ENCODE results near the gene RNF111. TPM values are rescaled to one million over a fixed set of nuclear protein-coding genes. Genes with fewer than 3 reads are reported as not detected.
A peak's percentile ranks its signal among the peaks of the same experiment; 100 is the strongest.

RNF111 gene
- 10 to 100 TPM; 17.0 to 28.5 (median 25.4) TPM for polyA plus RNA-seq (ENCODE audit: low read depth in 6 of 6)

DNA sequence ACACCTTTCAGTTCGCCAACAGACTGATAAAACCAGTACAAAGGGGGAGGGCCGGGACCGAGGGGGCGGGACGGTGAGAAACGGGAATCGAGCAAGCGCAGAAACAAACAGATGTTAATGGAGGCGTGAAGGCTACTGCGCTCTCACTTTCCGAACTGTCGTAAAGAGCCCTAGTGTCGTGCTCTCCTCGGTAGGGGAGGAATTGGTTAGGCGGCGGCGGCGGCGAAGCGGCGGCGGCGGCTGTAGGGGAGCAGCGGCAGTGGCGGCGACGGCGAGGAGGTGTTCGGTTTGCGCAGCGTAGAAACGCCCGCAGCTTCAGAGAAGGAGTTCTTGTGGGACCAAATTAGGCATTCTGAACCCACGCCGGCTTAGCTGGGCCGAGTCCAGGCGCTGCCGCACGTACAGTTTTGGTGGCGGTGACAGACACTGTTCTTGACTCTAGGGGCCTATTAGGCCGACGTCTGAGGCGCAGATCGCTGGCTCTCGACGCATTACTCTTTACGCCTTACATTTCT lies at the start of gene RNF111:
RNF111 (plus strand) TSS at position 173 of the 515 bp plus-strand sequence. CDS start 43,160 bp downstream, outside the sequence.
- Mint-ChIP-seq H3K36me3 (peaks cover 0 to 7% of the 10 kb centered on the region in 2 donors), H3K4me1 (peaks cover 23 to 42% (median 25%) of the 10 kb centered on the region in 3 donors), H3K9me3 (no peaks in the 10 kb centered on the region)

DNA sequence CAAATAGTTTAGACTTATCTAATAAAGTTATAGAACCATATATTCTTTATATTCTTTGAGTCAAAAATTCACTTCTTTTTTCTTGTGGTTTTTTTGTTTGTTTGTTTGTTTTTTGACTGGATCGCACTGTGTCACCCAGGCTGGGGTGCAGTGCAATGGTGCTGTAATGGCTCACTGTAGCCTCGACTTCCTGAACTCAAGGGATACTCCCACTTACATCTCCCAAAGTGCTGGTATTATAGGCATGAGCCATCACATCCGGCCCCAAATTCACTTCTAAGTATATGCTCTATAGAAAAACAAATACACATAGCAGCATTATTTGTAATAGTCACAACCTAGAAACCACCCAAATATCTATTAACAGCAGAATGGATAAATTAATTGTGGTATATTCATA lies 40.3 kb upstream of the RNF111 start:
- no peaks in the 10 kb centered on the region for H3K27me3 Mint-ChIP-seq
- H3K4me3 Mint-ChIP-seq = no peak overlapping the region
- no peak for DNase-seq
- H3K36me3 Mint-ChIP-seq = no peaks in the 10 kb centered on the region
- ATAC-seq (ENCODE audit: low read depth in 2 of 2) = no peak
- no peaks in the 10 kb centered on the region for H3K4me1 Mint-ChIP-seq
- H3K27ac Mint-ChIP-seq = no peak overlapping the region
- H3K9me3 Mint-ChIP-seq = no peaks in the 10 kb centered on the region

More for the DNA sequence above, at the start of gene RNF111:
- peak within 1 kb of the TSS; percentile 93 to 97 (median 96) for H3K27ac Mint-ChIP-seq
- no peaks in the 10 kb centered on the region for H3K27me3 Mint-ChIP-seq
- H3K4me3 Mint-ChIP-seq = peak within 1 kb of the TSS; percentile 85 to 99 (median 98)
- ATAC-seq (ENCODE audit: low read depth in 2 of 2) = peak; percentile 89 to 93
- DNase-seq = peak; percentile 90

DNA sequence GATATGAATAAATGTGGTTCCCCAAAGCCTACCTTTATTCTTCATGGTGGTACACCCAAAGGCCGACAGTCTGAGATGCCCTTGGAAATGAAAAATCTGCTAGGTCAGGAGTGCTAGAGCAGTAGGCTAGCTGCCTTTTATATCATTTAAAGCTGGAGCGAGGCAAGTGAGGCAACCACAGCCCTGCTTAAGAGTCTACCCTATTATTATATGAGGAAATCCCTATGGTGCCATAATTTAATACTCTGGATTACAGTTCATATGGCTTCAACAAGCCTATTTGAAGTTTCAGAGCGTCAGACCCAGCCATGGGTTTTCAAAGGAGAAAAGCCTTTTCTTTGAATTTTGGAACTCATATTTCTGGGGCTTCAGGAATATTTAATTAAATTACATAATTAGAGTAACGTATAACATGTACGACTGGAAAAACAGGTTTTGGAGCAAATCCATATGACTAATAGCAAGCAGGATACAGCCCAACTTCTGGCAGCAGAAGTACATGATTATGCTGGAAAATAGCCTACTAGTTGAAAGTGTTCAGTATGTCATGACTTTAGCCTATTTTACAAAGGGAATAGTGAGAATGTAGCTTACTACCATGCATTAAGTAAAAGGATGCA lies 36.0 kb upstream of the RNF111 start:
- Mint-ChIP-seq H3K27me3 (no peaks in the 10 kb centered on the region), H3K36me3 (no peaks in the 10 kb centered on the region), H3K4me1 (no peaks in the 10 kb centered on the region), H3K4me3 (no peak overlapping the region), H3K9me3 (no peaks in the 10 kb centered on the region), H3K27ac (no peak overlapping the region)
- no peak for ATAC-seq (ENCODE audit: low read depth in 2 of 2)
- DNase-seq = no peak

DNA sequence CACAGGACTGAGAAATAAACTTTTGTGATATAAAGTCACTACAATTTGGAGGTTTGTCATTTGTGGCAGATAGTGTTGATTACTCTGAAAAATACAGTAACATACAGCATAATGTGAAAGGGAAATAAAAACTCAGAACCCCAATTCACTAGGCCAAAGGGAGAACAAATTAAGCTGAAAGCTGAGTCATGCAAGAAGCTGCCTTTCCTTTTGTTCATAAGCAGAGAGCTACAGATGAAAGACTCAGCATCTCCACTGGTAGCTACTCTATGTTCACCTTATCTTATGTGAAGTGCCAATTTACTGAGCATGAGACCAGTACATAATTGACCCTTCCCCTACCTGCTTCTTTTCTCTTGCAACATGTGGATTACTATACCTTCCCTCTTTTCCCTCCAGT lies 34.7 kb upstream of the RNF111 start:
- Mint-ChIP-seq H3K27ac (no peak overlapping the region), H3K27me3 (no peaks in the 10 kb centered on the region), H3K9me3 (no peaks in the 10 kb centered on the region), H3K36me3 (no peaks in the 10 kb centered on the region), H3K4me1 (peaks cover 5 to 7% (median 6%) of the 10 kb centered on the region in 3 donors), H3K4me3 (no peak overlapping the region)
- ATAC-seq (ENCODE audit: low read depth in 2 of 2) (no peak), DNase-seq (no peak)

DNA sequence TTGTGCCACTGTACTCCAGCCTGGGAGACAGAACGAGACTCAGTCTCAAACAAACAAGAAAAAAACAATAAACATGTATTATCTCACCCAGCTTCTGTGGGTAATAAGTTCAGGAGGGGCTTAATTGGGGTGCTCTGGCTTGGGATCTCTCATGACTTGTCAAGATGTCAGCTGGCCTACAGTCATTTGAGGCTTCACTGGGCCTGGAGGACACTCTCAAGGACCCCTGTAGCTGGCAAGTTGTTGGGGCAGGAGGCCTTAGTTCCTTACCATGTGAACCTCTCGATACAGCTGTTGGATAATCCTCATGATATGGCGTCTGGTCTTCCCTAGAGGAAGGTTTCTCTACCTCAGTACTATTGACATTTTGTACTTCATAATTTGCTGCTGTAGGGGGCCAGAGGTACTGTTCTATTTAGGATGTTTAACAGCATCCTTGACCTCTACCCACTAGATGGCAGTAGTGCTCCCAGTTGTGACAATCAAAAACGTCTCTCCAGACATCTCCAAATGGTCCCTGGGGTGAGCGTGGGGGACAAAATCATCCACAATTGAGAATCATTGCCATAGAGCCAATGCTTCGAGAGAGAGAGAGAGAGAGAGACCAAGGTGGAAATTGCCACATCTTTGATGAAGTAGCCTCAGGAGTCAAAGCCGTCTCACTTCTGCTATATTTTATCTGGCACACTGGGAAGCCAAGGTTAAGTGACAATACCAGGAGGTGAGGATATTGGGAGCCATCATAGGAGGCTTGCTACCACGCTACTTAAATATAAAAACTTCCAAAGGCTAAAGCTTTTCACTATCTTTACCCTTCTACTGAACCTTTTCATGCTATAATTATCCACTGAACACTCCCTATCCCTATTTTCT lies 30.1 kb upstream of the RNF111 start:
- Mint-ChIP-seq H3K27ac (peak overlapping the region in 2 of 6 donors; percentile 65 to 70), H3K36me3 (no peaks in the 10 kb centered on the region), H3K9me3 (no peaks in the 10 kb centered on the region), H3K27me3 (no peaks in the 10 kb centered on the region), H3K4me3 (no peak overlapping the region), H3K4me1 (peaks cover 5 to 7% (median 6%) of the 10 kb centered on the region in 3 donors)
- ATAC-seq (ENCODE audit: low read depth in 2 of 2) = peak; percentile 96 to 97
- DNase-seq = peak; percentile 61

DNA sequence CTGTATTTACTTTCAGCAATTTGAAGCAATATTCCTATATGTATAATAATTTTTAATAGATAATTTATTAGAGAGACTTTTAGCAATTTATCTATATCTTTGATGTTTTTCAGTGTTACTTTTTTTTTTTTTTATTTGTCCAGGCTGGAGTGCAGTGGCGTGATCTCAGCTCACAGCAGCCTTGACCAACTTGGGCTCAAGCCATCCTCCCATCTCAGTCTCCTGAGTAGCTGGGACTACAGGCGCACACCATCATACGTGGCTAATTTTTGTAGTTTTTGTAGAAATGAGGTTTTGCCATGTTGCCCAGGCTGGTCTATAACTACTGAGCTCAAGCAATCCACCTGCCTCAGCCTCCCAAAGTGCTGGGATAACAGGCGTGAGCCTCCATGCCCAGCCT lies 28.7 kb upstream of the RNF111 start:
- H3K36me3 Mint-ChIP-seq = no peaks in the 10 kb centered on the region
- no peaks in the 10 kb centered on the region for H3K27me3 Mint-ChIP-seq
- H3K4me1 Mint-ChIP-seq = peaks cover 5 to 7% (median 6%) of the 10 kb centered on the region in 3 donors
- no peaks in the 10 kb centered on the region for H3K9me3 Mint-ChIP-seq
- H3K27ac Mint-ChIP-seq = no peak overlapping the region
- no peak for DNase-seq
- no peak for ATAC-seq (ENCODE audit: low read depth in 2 of 2)
- no peak overlapping the region for H3K4me3 Mint-ChIP-seq

DNA sequence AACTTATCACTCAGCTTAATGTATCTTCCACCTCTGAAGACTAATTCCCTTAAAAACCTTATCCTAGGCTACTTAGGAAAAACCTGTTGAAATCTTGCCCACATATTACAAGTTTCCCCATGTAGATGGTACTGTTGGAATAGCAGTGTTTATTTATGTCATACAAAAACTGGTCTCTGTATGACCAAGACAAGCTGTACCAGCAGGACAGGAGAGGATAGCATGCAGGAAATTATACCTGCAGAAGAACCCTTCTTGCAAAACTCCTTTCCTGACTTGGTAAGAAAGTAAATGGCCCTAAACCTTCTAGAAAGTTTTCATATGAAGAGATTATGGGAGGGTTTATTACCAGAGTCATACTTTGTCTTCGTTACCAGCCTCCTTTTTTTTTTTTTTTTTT lies 25.3 kb upstream of the RNF111 start:
- Mint-ChIP-seq H3K36me3 (no peaks in the 10 kb centered on the region), H3K4me1 (peaks cover 5 to 6% (median 5%) of the 10 kb centered on the region in 3 donors), H3K27me3 (no peaks in the 10 kb centered on the region), H3K9me3 (no peaks in the 10 kb centered on the region), H3K4me3 (no peak overlapping the region), H3K27ac (peak overlapping the region in 1 of 6 donors; percentile 38)
- no peak for ATAC-seq (ENCODE audit: low read depth in 2 of 2)
- DNase-seq = no peak

DNA sequence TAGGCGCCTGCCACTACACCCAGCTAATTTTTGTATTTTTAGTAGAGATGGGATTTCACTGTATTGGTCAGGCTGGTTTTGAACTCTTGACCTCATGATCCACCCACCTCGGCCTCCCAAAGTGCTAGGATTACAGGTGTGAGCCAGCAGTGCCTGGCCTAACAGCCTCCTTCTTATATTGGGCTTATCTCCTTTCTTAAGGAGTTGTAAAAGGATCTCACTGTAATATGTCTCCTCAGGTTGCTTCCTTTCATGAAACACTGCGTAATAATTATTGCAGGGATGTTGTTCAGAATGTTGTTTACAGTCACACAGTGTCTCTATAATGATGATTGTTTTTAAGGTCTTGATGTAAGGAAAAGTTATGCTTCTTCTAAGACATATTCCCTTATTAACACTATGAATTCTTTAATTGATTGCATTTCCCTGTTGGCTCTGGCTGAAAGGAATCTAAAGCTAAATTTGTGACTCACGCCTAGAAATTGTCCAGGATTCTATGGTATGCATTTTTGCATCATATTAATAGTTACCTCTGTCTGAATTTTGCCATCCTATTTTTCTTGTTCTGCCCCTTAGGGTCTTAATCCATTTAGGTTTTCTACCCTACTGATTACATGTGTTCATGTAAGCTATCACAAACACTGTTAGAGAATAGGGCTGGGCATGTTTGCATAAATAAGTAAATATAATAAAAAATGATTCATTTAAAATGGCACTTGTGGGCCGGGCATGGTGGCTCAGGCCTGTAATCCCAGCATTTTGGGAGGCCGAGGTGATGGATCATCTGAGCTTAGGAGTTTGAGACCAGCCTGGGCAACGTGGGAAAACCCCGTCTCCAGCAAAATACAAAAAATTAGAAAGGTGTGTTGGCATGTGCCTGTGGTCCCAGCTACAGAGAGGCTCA lies 24.5 kb upstream of the RNF111 start:
- Mint-ChIP-seq H3K36me3 (no peaks in the 10 kb centered on the region), H3K4me3 (no peak overlapping the region), H3K4me1 (no peaks in the 10 kb centered on the region), H3K27me3 (no peaks in the 10 kb centered on the region), H3K9me3 (no peaks in the 10 kb centered on the region), H3K27ac (no peak overlapping the region)
- no peak for DNase-seq
- ATAC-seq (ENCODE audit: low read depth in 2 of 2) = no peak

DNA sequence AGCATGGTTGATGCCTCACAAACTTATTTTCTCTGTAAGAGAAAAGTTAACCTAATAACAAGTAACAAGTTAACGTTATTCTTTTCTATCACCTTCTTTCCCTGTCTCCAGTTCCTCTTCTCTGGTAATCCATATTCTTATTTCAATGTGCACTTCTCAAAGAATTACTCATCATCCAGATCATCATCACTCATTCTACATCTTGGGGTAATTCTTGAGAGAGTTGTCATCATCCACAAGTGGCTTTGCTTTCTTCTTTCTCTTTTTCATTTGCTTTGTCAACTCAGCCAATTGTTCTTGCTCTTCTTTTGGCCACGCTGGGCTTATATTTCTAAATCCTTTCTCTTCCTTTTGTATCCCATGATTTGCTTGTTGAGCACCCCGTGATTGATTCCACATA lies 20.8 kb upstream of the RNF111 start:
- H3K27ac Mint-ChIP-seq = peak overlapping the region in 1 of 6 donors; percentile 80
- no peak overlapping the region for H3K4me3 Mint-ChIP-seq
- H3K4me1 Mint-ChIP-seq = peaks cover 0 to 3% (median 0%) of the 10 kb centered on the region in 3 donors
- no peak for DNase-seq
- H3K27me3 Mint-ChIP-seq = no peaks in the 10 kb centered on the region
- no peaks in the 10 kb centered on the region for H3K36me3 Mint-ChIP-seq
- ATAC-seq (ENCODE audit: low read depth in 2 of 2) = no peak
- H3K9me3 Mint-ChIP-seq = no peaks in the 10 kb centered on the region

DNA sequence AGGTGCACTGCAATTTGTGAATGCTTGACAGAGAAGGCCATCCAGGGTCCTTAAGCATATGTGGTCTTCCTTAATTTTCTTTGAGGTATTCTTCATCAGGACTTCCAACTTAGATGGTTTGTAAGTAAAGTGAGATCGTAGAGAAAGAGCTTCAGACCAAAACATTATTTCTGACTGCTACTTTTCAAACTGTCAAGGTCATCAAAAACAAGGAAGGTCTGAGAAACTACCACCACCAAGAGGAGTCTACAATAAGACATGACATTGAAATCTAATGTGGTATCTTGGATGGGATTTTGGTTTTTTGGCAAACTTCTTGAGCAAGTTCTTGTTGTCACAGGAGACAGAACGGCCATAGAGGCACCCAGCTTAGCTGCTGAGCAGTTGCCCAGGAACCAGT lies 20.0 kb upstream of the RNF111 start:
- Mint-ChIP-seq H3K4me3 (no peak overlapping the region), H3K27ac (no peak overlapping the region), H3K9me3 (no peaks in the 10 kb centered on the region), H3K4me1 (peaks cover 0 to 7% (median 0%) of the 10 kb centered on the region in 3 donors), H3K27me3 (no peaks in the 10 kb centered on the region), H3K36me3 (no peaks in the 10 kb centered on the region)
- DNase-seq (no peak), ATAC-seq (ENCODE audit: low read depth in 2 of 2) (no peak)

DNA sequence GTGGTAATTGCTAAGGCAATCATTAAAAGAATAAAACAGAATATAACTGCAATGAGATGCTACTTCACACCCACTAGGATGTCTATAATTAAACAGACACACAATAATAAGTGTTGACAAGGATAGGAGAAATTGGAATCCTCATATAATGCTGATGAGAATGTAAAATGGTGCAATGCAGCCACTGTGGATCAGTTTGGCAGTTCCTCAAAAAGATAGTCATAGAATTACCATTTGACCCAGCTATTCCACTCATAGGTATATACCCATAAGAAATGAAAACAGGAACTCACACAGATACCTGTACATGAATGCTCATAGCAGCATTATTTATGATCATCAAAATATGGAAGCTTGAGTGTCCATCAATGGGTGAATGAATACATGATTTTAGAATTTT lies 9.6 kb upstream of the RNF111 start:
- Mint-ChIP-seq H3K27me3 (no peaks in the 10 kb centered on the region), H3K4me1 (peaks cover 37 to 78% (median 60%) of the 10 kb centered on the region in 3 donors), H3K4me3 (no peak overlapping the region), H3K9me3 (peaks cover 0 to 2% (median 0%) of the 10 kb centered on the region in 7 donors), H3K27ac (no peak overlapping the region), H3K36me3 (no peaks in the 10 kb centered on the region)
- ATAC-seq (ENCODE audit: low read depth in 2 of 2) (no peak), DNase-seq (no peak)

DNA sequence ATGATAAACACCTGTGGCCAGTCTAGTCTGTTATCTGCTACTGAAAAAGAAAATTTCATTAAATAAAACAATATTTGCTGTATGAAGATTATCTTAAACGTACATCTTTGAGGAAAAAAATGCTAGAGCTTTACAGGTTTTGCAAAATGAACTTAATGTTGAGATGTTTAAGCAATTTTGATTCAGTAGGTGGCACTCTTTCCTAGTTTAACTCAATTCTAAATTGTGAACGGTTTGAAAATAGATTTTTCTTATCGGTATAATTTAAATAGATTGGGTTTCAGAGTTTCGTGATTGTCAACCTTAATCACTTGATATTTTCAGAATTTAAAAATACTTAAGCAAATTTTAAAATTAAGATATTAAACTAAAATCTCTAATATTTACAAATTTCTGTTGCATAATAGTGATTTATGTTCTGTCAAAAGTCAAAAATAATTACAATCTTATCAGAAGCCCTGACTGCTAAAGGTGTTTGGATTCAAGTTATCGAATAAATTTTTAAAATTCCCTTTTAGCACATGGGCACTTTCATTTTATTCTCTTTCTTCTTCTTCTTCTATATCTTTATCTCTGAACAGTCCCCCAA lies 7.0 kb upstream of the RNF111 start:
- Mint-ChIP-seq H3K27ac (peak overlapping the region; percentile 66 to 96 (median 90)), H3K36me3 (no peaks in the 10 kb centered on the region), H3K4me1 (peaks cover 24 to 64% (median 44%) of the 10 kb centered on the region in 3 donors), H3K4me3 (peak overlapping the region in 6 of 8 donors; percentile 26 to 81 (median 48)), H3K9me3 (peaks cover 0 to under 1% (median 0%) of the 10 kb centered on the region in 7 donors), H3K27me3 (no peaks in the 10 kb centered on the region)
- ATAC-seq (ENCODE audit: low read depth in 2 of 2) = no peak
- DNase-seq = peak; percentile 33
